CD4-positive, alpha-beta T cell treated with Interleukin-12 subunit alpha and Interleukin-12 subunit beta, for 1 hour (primary cell): ENCODE measurements around the gene C1orf21.

Experiments
- DNase-seq: peaks from one replicate; pipeline ENCODE4 v3.0.0-alpha.2; 2020

The C1orf21 gene

DNA sequence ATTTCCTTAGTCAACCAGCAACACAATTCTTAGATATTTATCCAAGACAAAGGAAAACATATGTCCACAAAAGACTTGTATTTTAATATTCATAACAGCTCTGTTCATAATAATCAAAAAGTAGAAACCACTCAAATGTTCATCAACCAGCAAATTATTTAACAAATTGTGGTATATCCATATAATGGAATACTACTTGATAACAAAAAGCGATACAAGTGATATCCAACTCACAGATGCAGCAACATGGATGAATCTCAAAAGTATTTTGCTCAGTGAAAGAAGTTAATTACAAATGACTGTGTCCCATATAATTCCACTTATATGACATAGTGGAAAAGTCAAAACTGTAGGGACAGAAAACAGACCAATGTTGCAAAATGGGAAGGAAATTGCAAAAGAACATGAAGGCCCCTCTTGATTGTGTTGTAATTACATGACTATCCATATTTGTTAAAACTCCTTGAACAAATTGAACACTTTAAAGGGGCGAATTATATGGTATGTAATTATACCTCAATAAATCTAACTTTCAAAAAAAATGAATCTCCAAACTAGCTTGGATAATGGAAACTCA, 250.9 kb downstream of the C1orf21 start:
- no peak for DNase-seq

GRCh38 chr1:184639205-184639604, 252.4 kb downstream of the C1orf21 start:
- DNase-seq = no peak

GRCh38 chr1:184640505-184640904, 253.7 kb downstream of the C1orf21 start:
- no peak for DNase-seq

DNA sequence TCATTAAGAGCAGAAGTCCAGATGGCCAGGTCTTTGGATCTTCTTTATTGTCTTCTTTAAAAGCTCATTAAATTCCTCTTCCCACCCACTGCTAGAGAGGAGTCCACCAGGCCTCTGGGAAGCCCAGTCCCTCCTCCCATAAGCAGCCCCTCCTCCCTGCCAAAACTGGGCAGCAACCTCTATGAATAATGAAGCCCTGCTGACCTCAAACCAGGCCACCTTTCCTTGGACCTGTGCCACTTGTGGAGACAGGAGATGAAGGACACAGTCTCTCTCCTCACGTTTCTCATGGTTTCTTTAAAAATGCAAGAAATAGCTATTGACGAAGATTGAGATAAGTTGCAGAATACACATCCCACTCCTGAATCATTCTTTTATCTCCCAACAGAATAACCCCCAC, 255.1 kb downstream of the C1orf21 start:
- DNase-seq = no peak

DNA sequence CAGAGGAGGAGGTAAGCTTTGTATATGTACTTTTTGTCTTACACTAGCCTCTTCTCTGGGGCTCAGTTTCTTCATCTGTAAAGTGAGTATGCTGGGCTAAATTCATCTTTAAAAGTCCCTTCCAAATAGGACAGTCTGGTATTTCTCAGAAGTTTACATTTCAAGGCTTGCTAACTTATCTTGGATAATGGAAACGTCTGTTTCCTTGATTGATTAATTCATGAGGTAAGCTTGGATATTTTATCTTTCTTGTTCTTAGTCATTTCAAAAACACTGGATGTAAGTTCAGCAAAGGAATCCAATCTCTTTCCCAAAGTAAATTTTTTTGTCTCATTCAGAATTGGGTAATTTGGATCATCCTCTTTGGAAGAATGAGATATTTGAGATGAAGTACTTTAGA, 256.8 kb downstream of the C1orf21 start:
- no peak for DNase-seq

DNA sequence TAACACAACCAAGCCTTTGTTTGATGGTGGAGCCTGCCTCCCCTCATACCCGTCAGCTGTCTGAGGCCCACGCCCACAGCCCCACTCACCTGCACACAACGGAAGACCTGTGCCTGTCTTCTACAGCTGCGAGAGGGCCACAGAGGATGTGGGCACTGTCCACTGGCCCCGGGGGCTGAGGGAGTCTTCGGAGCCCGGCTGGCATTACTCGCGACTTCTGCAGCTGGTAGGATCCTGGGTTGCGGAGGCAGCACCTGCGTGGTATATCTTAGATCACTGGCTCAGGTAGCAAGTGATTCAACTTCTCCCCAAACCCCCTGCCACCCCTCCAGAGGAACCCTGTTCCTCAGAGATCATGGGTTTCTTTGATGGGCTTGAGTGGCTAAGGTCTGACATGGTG, 257.9 kb downstream of the C1orf21 start:
- no peak for DNase-seq

- DNase-seq = no peak
These were observed 259.4 kb downstream of the C1orf21 start for GRCh38 chr1:184646178-184646701.

DNA sequence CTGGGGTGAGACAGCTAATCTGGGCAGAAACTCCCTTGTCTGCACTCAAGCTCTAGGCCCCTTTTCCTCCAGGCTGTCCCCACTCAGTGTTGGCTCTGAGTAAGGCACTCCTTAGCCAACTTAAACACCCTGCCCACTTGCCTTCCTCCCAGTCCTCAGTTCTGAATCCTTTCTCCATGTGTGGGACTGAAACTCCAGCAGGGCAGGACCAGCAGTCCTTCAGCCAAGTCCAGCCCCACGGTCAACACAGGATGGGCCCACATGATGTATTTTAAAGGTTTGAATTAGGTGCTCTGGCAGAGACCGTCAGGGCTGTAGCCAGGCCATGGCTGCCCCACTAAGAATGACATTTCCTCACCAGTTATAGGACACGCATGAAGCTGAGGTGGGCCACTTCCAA, 260.0 kb downstream of the C1orf21 start:
- DNase-seq = no peak

- no peak for DNase-seq
These were observed 260.6 kb downstream of the C1orf21 start for GRCh38 chr1:184647471-184647870.

DNA sequence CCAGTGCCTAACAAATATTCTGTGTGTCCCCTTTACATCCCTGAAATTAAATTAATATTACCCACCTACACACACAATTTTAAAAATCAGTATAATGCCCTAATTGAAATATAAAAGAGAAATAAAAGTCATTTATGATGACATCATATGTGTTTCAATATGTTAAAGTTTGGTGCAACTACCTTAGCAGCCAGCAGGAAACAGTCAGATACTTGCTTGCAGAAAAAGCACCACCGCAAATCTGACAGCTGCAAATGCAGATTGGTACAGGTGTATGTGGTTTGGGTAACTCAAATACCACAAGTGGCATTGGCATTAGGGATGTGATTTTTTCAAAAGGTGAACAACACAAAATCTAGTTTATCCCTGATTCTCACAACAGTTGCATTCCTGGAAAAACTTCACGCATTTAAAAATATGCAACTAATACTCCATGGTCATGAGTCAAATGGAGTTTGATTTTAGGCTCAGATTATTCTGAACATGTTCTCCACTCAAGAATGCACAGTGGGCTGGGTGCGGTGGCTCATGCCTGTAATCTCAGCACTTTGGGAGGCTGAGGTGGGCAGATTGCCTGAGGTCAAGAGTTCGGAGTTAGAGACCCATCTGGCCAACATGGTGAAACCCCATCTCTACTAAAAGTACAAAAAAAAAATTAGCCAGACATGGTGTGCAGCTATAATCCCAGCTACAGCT, 261.5 kb downstream of the C1orf21 start:
- no peak for DNase-seq

DNA sequence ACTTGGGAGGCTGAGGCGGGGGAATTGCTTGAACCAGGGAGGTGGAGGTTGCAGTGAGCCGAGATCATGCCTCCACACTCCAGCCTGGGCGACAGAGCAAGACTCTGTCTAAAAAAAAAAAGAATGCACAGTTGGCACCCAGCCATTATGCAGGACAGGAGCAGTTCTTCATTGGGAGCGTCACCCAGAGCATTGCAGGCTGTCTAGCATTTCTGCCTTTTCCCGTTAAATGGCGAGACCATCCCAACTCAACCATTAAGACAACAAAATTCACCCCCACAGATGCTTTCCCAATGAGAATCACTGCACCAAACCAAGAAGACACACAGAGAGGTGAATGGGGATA, 262.0 kb downstream of the C1orf21 start:
- DNase-seq = no peak

- no peak for DNase-seq
These were observed 262.6 kb downstream of the C1orf21 start for GRCh38 chr1:184649451-184649888.

DNA sequence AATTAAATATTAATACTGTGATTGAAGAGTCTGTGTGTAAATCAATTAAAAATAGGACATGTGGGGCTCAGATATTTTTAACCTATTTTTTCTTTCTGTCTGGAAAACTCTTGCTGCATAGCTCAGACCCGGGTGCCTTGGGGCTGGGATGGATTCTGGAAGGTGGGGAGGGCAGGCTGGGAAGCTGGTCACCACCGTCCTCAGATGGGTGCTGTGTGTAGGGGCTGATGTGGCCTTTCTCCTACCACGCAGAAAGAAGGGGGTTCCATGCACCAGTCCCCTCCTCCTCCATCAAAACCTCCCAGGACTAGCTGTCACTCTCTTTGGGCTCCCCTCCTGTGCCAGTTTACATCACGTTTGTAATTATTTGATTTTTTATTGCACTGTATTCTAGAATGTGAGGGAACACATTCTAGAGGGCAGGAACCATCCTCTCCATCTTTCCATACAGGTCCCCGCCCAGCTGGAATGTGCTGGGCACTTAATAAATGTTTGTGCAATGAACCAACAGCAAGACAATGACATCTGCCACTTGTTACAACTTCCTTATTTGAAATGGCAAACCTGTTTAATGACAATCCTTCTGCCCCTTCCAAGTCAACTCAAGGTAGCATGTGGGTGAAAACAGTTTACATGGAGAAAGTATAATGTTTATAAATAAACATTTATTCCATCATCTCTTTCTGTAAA, 263.5 kb downstream of the C1orf21 start:
- DNase-seq = no peak

GRCh38 chr1:184655185-184655584, 268.4 kb downstream of the C1orf21 start:
- DNase-seq = no peak

GRCh38 chr1:184656221-184656620, 269.4 kb downstream of the C1orf21 start:
- no peak for DNase-seq

DNA sequence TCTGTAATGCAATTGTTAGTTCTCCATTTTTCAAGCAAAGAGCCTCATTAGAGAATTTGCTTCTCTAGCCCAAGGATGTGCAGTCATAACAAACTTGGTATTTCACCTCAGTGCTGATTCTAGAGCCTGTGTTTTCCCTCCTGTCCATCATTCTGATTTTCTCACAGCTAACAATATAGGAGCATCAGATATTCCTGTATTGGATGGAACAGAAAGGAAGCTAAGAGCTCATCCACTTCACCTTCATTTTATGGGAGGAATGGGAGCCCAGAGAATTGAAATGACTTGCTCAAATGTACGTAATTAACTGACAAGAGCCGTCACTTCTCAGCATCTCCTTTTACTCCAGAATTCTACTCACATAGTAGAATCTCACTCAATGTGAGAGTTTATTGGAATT, 271.2 kb downstream of the C1orf21 start:
- no peak for DNase-seq

- no peak for DNase-seq
These were observed 273.8 kb downstream of the C1orf21 start for GRCh38 chr1:184660462-184661191.

DNA sequence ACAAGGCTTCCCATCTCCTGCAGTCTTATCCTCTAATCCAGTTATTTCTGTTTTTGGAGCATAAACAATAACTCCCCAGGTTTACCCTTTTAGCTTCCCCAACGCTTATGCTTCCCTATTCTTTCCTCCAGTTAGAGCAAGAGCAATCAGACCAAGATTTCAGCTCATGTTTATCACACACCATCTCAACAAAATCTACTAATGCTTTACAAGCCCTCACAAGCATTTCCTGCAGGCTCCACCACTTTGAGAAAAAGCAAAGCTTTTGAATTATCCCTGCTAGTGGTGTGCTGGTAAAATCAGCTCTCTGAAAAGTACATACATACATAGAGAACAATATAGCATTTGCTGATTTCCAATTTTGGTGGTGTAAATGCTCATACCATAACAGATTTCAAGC, 275.0 kb downstream of the C1orf21 start:
- DNase-seq = no peak

DNA sequence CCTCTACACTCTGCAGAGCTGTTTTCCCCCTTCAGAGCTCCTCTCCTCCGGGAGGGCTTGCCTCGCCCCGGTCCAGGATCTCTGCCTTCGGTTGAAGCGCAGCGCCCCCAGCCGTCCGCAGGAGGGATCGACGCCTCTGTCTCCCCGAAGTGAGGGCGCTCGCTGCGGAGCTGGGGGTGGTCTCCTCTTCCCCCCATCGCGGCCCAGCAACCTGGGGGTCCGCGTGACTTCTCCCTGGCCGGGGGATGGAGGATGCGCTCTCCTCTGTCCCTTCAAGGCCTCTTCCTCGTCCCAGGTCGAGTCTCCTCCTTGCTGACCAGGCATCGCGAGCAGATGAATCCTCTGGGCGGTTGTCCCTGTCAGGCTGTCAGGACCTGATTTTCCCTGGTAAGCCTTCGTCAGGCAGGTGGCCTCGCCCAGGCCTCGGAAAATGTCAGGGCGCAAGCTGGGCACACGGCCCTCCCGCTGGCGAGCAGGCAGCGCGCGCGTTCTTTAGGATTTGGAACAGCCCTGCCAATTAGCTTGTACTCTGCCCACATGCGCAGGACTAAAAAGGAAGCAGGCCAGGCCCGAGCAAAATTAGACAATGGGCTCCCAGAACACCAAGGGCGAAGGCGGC, 277.3 kb downstream of the C1orf21 start:
- DNase-seq = peak; percentile 27

GRCh38 chr1:184664661-184665060, 277.8 kb downstream of the C1orf21 start:
- DNase-seq = no peak

GRCh38 chr1:184665360-184665759, 278.5 kb downstream of the C1orf21 start:
- DNase-seq = no peak

- DNase-seq = no peak
These were observed 282.6 kb downstream of the C1orf21 start for GRCh38 chr1:184669391-184669790.
